ENCODE results near the gene RELN. TPM values are rescaled to one million over a fixed set of nuclear protein-coding genes. Genes with fewer than 3 reads are reported as not detected.

The RELN gene
- total and polyA plus RNA-seq, 9 of the 15 experiments (the other 6 are each of a cell fraction or from before 2014, with no cell fraction given): 12.9 to 43.2 (median 18.1) TPM

GRCh38 chr7:103632005-103632639, 357.3 kb downstream of the RELN start (continued):
- TF ChIP-seq MGA (IDR thresholded peaks at IDR 0.05): no peak
- TF ChIP-seq SMARCA4 (IDR thresholded peaks at IDR 0.05): 0 out of 2 replicates have a peak, but pooled peaks have one; percentile 20
- TF ChIP-seq CC2D1A (IDR thresholded peaks at IDR 0.05): no peak
- TF ChIP-seq ZC3H11A (IDR thresholded peaks at IDR 0.05; ENCODE audit: low read depth, low read length): no peak
- TF ChIP-seq ZNF324 (CRISPR knock-in tag; IDR thresholded peaks at IDR 0.05): no peak
- TF ChIP-seq CXXC5 (CRISPR knock-in tag; IDR thresholded peaks at IDR 0.05): 0 out of 2 replicates have a peak, but pooled peaks have one; percentile 15
- TF ChIP-seq ARID3A (IDR thresholded peaks at IDR 0.05; ENCODE audit: borderline replicate concordance, low read depth, low read length): peak; percentile 69; the same call in 1 of the 2 replicates
- no peak for TF ChIP-seq MEF2A (IDR thresholded peaks at IDR 0.05; ENCODE audit: control insufficient read depth, low read depth, low read length)
- peak; percentile 20; the same call in 1 of the 2 replicates for TF ChIP-seq CHAMP1 (IDR thresholded peaks at IDR 0.05)
- TF ChIP-seq SREBF2 (CRISPR knock-in tag; IDR thresholded peaks at IDR 0.05): no peak
- no peak for TF ChIP-seq ZNF263 (CRISPR knock-in tag; IDR thresholded peaks at IDR 0.05; ENCODE audit: borderline replicate concordance)
- TF ChIP-seq ZFPM2 (CRISPR knock-in tag; IDR thresholded peaks at IDR 0.05): no peak
